GM18519 (cell line): ENCODE measurements around the gene FIGLA.
"Not testable (repeated sequence)": the region's sequence is repeated elsewhere in the genome, so short reads cannot be mapped to it uniquely, and the experiment has no call there.

Experiments used
- ATAC-seq: cut with Tn5 transposase; IDR thresholded peaks from one replicate; pipeline ENCODE4 v1.9.1; 2021; ENCODE audit warnings: mild to moderate bottlenecking, moderate library complexity; ENCODE audit not compliant: unreplicated experiment, low FRiP score

FIGLA gene

DNA sequence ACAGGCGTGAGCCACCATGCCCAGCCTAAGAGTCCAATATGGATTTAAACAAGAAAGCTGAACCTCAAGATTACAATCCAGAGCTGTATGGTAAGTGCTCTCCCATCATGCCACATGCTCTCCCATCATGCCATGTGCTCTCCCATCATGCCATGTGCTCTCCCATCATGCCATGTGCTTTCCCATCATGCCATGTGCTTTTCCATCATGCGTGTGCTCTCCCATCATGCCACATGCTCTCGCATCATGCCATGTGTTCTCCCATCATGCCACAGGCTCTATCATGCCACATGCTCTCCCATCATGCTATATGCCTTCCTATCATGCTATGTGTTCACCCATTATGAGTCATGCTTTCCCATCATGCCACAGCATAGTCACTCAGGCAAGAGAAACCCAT is 43.2 kb downstream of the FIGLA start:
- ATAC-seq, result no peak

DNA sequence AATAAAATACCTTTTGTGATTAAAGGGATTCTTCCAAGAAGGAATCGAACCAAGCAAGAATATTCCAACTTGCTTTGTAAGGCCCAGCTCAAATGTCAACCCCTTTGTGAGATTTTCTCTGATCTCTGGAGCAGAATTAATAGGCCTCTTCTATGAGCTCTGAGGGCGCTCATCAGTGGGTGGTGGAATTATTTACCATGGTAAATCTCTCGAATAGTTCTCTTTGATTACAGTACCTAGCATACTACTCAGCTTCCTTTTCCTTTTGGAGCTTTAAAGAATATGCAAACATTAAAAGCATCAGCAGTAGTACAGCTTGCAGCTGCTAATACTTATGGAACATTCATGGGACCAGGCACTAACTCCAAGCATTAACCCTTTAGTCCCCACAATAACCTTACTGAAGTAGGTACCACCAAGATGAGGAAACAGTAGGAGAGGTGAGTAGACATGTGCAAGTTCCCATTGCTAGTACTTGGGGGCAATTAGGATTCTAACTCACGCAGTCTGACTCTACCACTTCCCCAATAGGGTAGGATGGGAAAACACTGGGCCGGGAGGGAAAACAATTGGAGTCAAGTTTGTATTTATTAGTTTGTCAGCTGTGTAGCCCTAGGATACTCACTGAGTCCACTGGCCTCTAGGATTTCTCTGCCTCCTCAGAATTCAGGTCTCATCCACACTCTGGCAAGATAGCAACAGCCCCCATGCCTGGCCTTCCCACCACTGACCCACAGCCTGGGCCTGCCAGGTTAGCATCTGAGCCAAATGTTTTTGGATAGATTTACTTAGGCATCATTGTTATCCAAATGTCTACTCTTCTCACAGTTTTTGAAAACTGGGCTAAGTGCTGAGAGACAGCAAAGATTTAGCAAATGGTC is 44.1 kb downstream of the FIGLA start:
- no peak for ATAC-seq

DNA sequence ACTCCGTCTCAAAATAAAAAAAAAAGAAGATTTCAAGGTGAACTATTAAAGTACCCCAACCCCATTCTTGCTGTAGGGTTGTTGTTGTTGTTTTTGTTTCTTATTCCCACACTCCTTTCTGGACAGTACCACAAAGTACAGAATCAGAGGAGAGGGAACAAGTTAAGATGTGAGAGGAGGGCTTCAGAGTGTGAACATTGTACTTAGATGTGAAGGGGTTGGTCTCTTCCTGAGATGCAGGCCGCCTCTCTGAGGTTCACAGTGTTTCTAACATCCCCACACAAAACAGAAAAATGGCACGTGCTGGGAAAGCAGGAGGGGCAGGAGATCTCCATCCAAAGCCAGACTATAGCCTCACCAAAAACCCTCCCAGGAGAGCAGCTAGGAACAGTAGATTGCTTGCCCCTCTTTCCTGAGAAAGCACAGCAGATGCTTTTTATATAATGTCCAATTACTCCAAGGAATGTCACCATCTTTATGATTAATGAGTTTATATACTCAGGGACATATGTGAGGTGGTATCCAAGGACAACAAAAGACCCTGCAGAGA is 45.1 kb downstream of the FIGLA start:
- ATAC-seq, result no peak

DNA sequence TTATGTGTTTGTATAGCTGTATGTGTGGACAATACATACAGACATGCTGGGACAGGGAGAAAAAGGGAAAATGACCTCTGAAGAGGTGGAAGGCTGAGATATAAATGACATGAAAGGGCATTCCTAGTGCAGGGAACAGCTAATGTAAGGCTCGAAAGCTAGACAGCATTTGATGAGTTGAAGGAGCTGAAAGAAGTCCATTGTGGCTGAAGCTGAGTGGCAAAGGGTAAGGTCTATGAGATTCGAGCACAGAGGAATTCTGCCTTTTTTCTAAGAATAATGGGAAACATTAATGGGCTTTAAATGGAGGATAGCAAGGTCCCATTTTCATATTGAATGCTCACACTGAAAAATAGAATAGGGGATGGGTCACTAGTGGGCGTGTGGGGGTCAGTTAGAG is 46.0 kb downstream of the FIGLA start:
- no peak for ATAC-seq

DNA sequence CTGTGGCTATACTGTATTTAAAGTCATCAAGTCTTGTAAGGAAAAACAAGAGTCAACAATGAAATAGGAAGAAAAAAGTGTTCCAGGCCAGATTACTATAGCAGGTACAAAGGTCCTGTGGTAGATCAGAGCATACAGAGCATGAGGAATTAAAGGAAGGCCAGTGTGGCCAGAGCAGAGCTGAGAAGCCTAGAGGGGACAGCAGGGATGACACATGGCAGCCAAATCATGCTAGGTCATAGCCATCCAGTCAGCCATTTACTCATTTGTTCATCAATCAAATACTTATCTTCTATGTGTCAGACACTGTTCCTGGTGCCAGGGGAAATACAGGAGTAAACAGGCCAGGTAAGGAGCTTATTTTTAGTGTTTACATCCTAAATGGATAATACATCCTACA is 46.8 kb downstream of the FIGLA start:
- ATAC-seq, result no peak

DNA sequence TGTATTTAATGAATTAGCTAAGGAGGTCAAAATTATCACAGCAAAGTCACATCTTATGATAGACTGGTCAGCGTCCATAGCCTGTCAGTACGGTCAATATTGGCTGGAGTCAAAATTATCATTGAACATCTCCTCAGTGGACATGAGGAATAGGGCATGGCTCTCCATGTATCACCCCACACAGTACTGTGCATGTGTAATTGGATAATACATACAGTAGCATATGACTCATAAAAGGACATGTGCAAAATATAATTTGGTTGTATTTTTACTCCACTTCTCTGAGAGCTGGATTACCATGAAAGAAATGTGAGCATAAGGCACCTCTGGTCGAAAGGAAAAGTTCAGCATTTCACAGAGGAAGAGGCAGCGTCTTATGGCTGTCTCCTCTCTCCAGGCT is 47.4 kb downstream of the FIGLA start:
- no peak for ATAC-seq

DNA sequence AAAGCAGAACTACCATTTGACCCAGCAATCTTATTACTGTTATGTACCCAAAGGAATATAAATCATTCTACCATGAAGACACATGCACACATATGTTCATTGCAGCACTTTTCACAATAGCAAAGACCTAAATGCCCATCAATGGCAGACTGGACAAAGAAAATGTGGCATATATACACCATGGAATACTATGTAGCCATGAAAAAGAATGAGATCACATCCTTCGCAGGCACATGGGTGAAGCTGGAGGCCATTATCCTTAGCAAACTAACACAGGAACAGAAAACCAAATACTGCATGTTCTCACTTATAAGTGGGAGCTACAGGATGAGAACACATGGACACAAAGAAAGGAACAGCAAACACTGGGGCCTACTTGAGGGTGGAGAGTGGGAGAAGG is 51.0 kb downstream of the FIGLA start:
- ATAC-seq, result not testable (repeated sequence)

DNA sequence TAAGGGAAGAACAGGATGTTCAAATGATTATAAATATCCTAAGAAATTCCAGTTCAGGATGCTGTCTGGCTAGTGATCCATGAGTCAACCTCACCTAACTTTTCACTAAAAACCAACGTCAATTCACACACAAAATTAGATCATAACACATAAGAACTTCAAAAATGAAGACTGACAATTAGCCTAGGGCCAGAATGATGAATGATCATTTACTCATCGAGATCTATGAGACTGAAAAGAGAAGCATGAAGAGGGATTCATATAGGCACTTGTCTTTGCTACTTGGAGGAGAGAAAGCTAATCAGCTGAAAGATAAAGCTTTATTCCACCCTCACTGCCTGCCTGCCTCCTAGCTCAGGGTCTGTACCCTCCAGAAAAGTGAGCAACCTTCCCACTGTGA is 52.3 kb downstream of the FIGLA start:
- no peak for ATAC-seq

DNA sequence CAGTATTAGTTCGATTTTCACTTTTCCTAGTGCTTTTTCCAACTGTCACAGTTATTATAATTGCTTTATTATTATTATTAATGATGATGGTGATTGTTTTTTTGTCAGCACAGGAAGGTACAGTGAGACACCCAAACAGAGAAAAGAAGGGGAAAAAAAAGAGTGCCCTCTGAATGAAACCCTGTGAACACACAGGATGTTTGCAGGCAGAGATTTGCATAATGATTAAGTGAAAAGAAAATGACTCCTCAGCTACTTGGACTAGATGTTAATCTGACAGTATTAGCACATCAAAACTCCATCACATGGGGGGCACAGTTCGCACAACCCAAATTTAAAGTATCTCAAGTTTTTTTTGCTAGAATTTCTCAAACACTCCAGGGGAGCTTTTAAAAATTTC is 55.4 kb downstream of the FIGLA start:
- no peak for ATAC-seq

DNA sequence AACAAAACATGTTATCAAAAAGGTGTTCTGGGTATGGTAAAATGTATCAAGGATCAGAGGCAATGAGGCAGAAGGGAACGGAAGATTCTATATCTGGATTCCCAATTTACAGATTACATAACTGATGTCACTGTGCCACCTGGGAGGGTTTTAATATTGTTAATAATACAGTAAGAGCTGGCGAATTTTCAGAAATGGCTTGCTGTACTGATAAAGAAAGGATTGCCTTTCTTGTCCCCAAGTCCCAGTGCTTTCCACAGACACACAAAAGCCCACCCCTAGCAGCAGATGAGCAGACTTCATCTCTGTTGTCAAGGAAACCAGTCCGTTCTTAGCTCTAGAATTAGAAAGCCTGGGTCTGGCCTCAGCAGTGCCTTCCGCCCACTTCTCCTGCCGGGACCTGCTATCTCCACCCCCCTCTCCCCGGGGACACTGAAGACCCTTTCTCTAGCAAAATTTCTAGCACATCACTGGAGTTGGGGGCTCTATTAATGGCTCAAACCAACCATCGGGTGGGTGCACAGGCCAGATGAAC is 56.7 kb downstream of the FIGLA start:
- ATAC-seq, result no peak

DNA sequence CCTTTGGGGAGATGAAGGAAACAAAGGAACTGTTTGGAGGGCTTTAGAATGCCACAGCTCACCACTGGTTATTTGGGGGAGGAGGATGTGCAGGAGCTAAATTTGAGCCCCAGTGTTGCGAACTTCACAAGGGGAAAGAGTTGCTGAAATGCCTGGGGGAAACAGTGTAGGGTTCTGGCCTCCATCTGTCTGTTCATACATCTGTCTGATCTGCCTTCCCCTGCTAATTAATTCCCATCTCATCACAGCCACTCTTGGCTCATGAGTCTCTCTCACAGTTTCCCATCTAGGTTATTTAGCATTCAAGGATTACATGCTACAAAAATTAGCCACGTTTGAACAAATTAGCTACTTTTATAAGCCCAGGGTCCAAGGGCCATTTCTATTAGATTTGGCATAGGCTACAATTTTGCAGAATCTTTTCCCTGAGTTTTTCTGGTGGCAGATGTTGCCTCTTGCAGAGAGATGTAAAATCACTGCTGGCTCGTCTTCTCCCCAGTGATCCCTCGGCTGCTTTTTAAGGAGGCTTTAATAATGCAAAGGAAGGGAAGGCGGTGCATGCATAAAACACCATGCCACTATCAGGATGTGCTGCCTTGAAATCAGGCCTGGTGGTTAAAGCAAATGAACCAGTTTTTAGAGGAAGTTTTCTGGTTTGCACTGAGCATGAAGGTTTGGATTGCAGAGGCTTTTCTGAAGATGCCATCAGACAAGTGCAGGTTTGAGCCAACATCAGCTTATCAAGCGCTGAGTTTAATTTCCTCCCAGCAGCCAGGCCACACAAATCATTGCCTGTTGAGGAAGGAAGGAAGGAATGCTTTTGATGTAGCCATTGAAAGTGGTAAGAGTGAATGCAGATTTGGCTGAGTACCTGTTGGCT is 57.4 kb downstream of the FIGLA start:
- no peak for ATAC-seq

DNA sequence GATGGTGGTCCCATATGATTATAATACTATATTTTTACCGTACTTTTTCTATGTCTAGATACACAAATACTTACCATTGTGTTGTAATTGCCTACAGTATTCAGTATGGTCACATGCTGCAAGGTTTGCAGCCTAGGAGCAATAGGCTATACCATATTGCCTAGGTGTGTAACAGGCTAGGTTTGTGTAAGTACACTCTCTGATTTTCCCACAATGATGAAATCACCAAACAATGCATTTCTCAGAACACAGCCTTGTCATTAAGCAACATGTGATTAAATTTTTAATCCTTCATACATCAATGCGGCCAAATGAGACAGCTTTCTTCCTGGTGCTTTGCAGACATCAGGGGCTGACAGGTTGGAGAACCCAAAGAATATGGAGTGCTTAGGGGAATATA is 59.7 kb downstream of the FIGLA start:
- ATAC-seq, result no peak

DNA sequence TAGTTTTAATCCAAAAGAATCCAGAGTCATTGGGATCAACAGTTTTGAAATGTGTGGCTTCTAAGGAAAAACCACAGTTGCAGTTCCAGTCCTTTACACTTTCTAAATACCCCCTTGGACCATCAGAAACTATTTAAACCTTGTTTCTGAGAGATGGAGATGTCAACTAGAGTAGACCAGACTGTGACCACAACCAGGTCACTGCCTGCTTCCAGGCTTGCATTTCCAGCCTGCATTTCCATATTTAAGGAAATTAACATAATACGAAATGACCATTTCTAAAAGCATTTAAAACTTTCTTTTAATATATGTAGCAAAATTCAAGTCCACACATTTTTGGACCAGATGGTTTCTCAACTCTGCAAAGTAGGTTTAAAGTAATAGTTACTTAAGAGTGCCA is 60.8 kb downstream of the FIGLA start:
- ATAC-seq, result no peak

DNA sequence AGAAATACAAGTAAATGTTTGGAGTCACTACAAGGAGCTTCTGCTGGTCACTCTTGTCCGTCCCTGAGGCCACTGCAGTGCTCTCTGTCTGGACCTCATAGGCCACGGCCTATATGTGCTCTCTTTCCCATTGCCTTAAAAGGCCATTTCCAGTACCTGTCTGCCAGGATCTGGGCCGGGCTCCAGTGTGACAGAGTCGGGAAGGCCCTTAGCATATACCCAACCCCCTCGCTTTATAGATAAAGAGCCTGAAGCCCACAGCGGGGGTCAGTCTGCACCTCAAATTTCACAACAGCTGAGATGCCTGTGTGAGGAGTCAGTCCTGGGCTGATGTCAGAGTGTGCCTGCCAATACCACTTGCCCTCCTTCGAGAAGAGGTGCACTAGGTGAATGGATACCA is 62.3 kb downstream of the FIGLA start:
- ATAC-seq, result no peak
